GM19468 (cell line): Measurements from ENCODE around the gene DBN1.
"Not testable (repeated sequence)": the region's sequence is repeated elsewhere in the genome, so short reads cannot be mapped to it uniquely, and the experiment has no call there.

Experiments
- ATAC-seq: cut with Tn5 transposase; IDR thresholded peaks from one replicate; pipeline ENCODE4 v1.9.1; 2021; ENCODE audit warnings: mild to moderate bottlenecking, moderate library complexity, moderate number of reproducible peaks; ENCODE audit not compliant: unreplicated experiment; ENCODE audit errors: extremely low read depth

DBN1 gene

GRCh38 chr5:177432143-177432838 is 41.1 kb downstream of the DBN1 start:
- no peak for ATAC-seq

DNA sequence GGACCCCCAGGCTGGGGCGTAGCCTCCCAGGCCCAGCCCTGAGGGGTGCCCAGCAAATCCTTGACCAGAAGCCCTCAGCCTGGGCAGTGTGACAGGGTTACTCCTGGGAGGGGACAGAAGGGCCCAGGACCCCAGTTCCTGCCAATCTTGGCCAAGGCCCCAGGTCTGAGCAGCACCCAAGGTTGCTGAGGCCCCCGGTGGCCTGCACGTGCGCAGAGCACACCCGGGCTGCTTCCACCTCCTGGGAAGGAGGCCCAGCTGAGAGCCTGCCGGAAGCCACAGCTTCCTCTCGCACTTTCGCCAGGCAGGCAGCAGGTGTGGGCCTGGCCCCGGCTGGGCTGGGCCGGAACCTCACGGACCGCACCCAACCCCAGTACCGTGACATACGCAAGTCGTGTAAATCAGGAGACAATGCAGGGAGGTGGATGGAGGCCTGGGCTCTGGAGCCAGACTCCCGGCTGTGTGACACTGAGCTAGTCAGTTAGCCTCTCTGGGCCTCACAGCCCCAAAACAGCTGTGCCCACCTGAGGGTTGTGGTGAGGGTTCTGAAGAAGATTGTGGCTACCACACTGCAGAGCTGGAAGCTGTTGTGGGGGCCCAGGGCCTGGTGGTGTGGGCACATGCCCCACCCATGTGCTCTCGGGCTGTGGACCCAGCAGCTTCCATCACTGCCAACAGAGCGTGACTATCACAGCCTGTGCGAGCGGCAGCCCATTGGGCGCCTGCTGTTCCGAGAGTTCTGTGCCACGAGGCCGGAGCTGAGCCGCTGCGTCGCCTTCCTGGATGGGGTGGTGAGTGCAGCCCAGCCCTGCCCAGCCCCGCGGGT is 41.9 kb downstream of the DBN1 start:
- ATAC-seq = peak; percentile 34

DNA sequence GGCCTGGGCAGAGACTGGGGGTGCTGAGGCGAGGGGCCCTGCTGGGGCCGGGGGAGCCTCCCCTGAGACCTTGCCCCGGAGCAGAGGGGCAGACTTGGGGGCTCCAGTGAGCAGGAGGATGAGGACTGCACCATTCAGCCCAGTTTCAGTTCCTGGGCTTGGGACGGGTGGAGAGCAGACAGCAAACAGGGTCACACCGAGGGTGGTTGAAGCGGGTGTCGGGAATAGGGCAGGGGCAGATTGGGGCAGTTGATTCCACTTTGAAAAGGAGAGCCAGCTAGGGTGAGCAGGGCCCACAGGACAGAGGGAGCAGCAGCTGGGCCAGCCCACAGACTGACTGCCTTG is 42.5 kb downstream of the DBN1 start:
- ATAC-seq = no peak

DNA sequence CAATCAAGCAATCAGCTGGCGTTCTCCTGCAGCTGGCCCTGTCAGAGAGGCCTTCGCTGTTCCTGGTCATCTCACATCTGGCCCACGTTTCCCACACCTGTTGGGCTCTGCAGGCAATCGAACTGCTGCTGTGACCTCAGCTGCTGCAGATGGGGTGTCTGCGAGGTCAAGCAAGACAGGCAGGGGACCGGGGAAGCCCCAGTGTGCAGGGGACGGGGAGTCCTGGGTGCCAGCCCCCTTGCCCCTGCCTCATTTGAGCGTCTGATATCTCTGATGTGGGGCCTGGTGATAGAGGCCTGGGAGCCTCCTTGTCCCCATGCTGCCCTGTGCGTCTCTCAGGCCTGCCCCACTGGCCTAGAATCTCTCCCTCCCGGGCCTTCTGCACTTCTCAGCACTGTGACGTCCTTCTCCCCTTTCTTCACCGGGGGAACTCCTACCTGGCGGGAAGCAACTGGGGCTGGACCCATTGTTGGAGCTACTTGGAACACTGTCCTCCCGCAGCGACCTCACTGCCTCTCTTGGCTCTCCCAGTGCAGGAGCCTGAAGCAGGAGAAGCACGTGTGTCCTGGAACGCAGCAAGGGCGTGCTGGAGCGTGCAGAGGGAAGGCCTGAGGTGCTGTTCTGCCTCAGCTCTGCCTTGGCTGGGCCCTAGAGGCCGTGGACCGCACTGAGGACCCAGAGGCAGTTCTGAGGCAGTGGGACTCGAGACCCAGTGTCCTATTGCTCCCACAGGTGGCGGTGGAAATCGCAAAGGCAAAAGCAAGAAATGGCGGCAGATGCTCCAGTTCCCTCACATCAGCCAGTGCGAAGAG is 43.1 kb downstream of the DBN1 start:
- ATAC-seq = no peak

DNA sequence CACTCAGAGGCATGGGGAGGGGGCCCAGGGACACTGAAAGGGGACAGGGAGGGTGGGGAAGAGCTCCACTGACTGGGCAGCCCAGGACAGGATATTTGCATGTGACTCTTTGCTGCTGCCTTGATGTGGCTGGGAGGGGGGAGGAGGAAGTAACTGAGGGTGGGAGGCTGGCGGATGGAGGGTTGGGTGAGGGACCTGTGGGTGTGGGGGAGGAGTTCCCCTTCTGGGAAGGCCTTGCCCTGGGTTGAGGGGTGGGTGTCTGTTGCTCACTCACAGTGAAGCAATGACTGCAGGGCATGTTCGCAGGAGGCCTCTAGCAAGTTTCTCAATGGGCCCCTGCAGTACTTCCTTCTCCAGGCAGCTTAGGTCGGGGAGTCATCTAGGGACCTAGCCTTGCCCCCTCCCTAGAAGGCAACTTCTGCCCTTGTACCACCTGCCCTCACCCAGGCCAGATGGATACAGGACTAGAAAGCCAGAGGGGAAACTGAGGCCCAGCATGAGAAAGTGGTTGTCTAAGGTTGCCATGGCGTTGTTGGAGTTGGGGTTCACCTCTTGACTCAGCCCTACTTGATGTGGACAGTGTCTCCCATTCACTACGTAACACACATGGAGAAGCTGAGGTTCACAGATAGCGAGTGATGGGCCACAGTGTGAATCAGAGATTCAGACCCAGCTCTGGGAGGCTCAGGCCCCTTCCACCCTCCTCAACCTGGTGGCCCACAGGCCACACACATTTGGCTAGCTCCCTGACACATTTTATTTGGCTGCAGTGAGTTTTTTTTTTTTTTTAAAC is 44.0 kb downstream of the DBN1 start:
- ATAC-seq = no peak

GRCh38 chr5:177428574-177429217 is 44.7 kb downstream of the DBN1 start:
- no peak for ATAC-seq

DNA sequence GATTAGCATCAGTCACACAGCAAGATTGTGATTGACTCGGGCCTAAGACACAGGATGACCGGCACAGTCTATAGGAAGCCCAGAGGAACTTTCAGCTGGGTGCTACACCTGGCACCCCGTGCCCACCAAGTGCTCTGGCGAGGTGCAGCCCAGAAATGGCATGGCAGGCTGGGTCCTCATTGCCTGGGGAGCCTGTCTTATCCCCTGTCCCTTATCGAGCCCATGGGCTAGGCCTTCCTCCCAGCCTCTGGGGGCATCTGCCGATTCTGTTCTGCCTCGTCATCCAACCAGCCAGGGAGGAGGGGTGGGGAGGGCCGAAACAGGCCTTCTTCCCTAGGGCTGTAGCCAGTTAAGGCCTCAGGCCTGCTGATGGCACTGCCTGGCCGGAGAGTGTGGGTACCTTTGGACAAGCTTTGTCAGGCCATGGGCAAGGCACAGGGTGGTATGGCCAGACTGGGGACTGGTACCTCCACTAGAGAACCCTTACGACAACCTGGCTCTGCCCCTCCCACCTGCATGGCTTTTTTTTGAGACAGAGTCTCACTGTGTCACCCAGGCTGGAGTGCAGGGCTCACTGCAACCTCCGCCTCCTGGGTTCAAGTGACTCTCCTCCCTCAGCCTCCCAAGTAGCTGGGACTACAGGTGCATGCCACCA is 45.4 kb downstream of the DBN1 start:
- no peak for ATAC-seq

GRCh38 chr5:177427211-177427822 is 46.1 kb downstream of the DBN1 start:
- ATAC-seq = no peak

GRCh38 chr5:177426566-177427210 is 46.7 kb downstream of the DBN1 start, which contains the start of gene GRK6:
TSS of gene GRK6 (plus strand) at chr5:177426676. CDS start at chr5:177426846, 170 bp downstream.
- ATAC-seq = peak; percentile 2

GRCh38 chr5:177425801-177426565 is 47.5 kb downstream of the DBN1 start:
- peak; percentile 57 for ATAC-seq

GRCh38 chr5:177425196-177425800 is 48.1 kb downstream of the DBN1 start:
- ATAC-seq = no peak

DNA sequence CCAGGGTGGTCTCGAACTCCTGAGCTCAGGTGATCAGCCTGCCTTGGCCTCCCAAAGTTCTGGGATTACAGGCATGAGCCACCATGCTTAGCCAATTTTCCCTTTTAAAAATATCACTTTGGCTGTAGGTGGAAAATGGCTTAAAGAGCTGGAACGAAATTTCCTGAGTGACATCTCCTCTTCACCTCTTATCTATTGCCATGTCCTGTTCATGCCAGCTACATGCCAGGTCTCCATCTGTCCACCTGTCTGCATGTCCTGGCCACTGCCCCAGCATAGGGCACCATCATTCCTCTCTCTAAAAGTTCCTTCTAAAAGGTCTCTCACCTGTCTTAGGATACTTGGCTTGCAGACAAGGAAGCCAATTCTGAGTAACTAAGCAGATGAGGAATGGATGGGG is 49.8 kb downstream of the DBN1 start:
- no peak for ATAC-seq

DNA sequence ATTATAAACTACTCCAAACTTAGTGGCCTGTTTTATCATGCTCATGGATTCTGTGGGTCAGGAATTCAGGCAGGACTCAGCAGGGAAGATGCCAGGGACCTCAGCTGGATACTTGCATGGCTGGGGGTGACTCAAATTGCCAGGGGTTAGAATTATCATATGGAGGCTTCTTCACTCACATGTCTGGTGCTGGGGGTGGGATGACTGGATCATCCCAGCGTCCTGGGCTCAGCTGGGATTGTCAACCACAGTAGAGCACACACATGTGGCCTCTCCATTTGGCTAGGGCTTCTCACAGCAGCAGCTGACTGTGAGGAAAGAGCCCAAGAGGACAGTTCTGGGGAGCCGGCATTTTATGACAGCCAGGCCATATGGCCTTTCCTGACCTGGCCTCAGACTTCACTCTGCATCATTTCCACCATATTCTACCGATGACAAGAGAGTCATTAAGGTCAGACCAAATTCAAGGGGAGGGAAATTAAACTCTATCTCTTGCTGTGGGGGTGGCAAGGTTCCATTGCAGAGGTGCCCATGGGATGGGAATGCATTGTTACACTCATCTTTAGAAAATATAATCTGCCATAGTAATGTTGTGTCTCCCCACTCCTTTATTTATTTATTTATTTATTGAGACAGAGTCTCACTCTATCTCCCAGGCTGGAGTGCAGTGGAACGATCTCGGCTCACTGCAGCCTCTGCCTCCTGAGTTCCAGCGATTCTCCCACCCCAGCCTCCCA is 52.2 kb downstream of the DBN1 start:
- no peak for ATAC-seq

- not testable (repeated sequence) for ATAC-seq
These were observed 53.0 kb downstream of the DBN1 start for GRCh38 chr5:177420472-177420871.

- ATAC-seq = no peak
These were observed 54.4 kb downstream of the DBN1 start for GRCh38 chr5:177419046-177419445.

DNA sequence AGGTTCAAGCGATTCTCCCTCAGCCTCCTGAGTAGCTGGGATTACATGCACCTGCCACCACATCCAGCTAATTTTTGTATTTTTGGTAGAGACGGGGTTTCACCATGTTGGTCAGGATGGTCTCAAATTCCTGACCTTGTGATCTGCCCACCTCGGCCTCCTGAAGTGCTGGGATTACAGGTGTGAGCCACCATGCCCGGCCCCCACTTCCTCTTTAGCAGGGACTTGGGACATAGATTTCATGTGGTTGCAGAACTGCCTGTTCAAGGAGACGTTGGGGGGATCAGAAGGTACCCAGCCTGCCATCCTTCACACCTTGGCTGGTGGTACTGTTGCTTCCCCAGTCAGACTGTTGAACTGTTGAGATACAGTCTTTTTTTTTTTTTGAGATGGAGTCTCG is 56.4 kb downstream of the DBN1 start:
- ATAC-seq = not testable (repeated sequence)
